ENCODE measurements around the gene SERPINB6. TPM values are rescaled to one million over a fixed set of nuclear protein-coding genes. Genes with fewer than 3 reads are reported as not detected.
"Not testable (repeated sequence)": the region's sequence is repeated elsewhere in the genome, so short reads cannot be mapped to it uniquely, and the experiment has no call there.

The SERPINB6 gene
- total RNA-seq, 1 experiment from 2014 or later, result 39.0 TPM

DNA sequence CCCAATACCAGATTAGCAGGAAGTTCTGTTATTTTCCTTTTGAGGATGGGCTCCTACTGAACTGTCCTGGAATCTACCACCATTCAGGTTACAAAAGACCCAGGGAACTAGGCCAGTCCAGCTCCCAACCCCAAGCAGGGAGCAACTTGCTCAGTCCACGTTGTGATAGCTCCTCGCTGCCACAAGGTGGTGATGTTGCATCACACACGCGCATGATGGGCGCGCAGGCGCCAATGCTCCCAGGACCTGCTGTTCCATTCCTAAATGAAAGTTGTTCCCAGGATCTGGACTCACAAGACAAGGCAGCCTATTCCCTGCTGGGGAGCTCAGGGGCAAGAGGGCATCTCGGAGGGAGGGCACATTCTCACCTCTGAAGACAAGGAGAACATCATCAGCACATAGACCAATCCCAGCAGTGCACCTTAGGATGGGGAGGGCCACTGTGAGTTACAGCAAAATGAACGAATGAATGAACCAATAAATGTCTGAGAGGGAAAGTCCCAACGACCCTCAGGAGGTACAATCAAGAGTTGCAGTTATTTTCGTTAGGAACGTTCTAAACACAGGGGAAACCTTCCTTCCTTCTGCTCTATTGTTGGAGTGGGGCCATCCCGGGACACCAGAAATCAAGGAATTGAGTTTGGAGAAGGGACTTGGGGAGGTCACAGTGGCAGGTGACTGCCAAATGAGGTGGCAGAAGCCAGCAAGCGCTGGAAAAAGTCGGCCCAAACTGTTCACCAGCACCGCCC lies 27.1 kb upstream of the SERPINB6 start:
- H2BK12ac ChIP-seq (ENCODE audit: insufficient read length, low read depth, low read length); H4K8ac ChIP-seq (replicated peaks; ENCODE audit: insufficient read length, low read depth, low read length); H3K23ac ChIP-seq (ENCODE audit: insufficient read length, low read depth, low read length); H3K27ac ChIP-seq (ENCODE audit: insufficient read length, low read depth, low read length); DNase-seq; H3T11ph ChIP-seq (ENCODE audit: low read length); H3K27ac Mint-ChIP-seq; H4K5ac ChIP-seq (ENCODE audit: insufficient read length, low read depth, low read length); H2BK20ac ChIP-seq (ENCODE audit: low read depth, low read length, poor library complexity, severe bottlenecking); H3K9me3 Mint-ChIP-seq; H3K9me3 ChIP-seq (ENCODE audit: control insufficient read depth, low read depth, low read length); H3K14ac ChIP-seq (ENCODE audit: insufficient read depth, low read length); H4K91ac ChIP-seq (ENCODE audit: insufficient read length, low read depth, low read length); H3K4me1 ChIP-seq (ENCODE audit: insufficient read depth, low read length); H3K79me2 ChIP-seq (ENCODE audit: insufficient read depth, low read length); H3K56ac ChIP-seq (ENCODE audit: insufficient read length, low read depth, low read length); H3K18ac ChIP-seq (ENCODE audit: insufficient read length, low read depth, low read length); H2AFZ ChIP-seq (ENCODE audit: low read length); H2AK5ac ChIP-seq (ENCODE audit: insufficient read length, low read length); H3K27me3 Mint-ChIP-seq (ENCODE audit: low read depth); H3K4ac ChIP-seq (ENCODE audit: low read depth, low read length); H2BK120ac ChIP-seq (ENCODE audit: low read depth, low read length, poor library complexity, severe bottlenecking); H3K79me1 ChIP-seq (ENCODE audit: insufficient read depth, low read depth, low read length, poor library complexity, severe bottlenecking); H2BK15ac ChIP-seq (ENCODE audit: low read depth, low read length); H4K20me1 ChIP-seq (ENCODE audit: control insufficient read depth, insufficient read depth, insufficient read length); H2BK5ac ChIP-seq (ENCODE audit: insufficient read length, low read length); H3K27me3 ChIP-seq (ENCODE audit: insufficient read depth, low read length): not testable (repeated sequence)
- no CpG with 5 or more reads among the region's 16 CpGs for WGBS (ENCODE audit: extremely low coverage, insufficient read length, low lambda C conversion rate)
- TF ChIP-seq, protein P1, sequence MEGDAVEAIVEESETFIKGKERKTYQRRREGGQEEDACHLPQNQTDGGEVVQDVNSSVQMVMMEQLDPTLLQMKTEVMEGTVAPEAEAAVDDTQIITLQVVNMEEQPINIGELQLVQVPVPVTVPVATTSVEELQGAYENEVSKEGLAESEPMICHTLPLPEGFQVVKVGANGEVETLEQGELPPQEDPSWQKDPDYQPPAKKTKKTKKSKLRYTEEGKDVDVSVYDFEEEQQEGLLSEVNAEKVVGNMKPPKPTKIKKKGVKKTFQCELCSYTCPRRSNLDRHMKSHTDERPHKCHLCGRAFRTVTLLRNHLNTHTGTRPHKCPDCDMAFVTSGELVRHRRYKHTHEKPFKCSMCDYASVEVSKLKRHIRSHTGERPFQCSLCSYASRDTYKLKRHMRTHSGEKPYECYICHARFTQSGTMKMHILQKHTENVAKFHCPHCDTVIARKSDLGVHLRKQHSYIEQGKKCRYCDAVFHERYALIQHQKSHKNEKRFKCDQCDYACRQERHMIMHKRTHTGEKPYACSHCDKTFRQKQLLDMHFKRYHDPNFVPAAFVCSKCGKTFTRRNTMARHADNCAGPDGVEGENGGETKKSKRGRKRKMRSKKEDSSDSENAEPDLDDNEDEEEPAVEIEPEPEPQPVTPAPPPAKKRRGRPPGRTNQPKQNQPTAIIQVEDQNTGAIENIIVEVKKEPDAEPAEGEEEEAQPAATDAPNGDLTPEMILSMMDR (conservative IDR thresholded peaks at IDR 0.05), result peak; percentile 65
- Histone ChIP-seq H3K9ac (ENCODE audit: extremely low read depth, insufficient read length, low read length) (peak overlapping the region; percentile 19), H3K23me2 (ENCODE audit: insufficient read length, low read depth, low read length, poor library complexity, severe bottlenecking) (peaks cover 14% of the 10 kb centered on the region), H3K4me2 (ENCODE audit: insufficient read depth, insufficient read length, low read length) (peak overlapping the region; percentile 82)
- H3K4me3 Mint-ChIP-seq, result peak overlapping the region; percentile 67 to 85
- H3K36me3 Mint-ChIP-seq (ENCODE audit: insufficient read depth in 1 of 3, low read depth in 3 of 3), result peaks cover 8 to 11% (median 10%) of the 10 kb centered on the region in 3 experiments; a peak in 6 of 7 replicates
- peaks cover 27 to 29% of the 10 kb centered on the region in 2 experiments for H3K4me1 Mint-ChIP-seq

Data from H9 (cell line).